CD4-positive, alpha-beta T cell treated with Interferon gamma for 1 hour (primary cell): Measurements from ENCODE around the gene SLC9A8.
"Not testable (repeated sequence)": the region's sequence is repeated elsewhere in the genome, so short reads cannot be mapped to it uniquely, and the experiment has no call there.

Source experiments
- DNase-seq: peaks from one replicate; pipeline ENCODE4 v3.0.0-alpha.2; 2020

The SLC9A8 gene, protein sequence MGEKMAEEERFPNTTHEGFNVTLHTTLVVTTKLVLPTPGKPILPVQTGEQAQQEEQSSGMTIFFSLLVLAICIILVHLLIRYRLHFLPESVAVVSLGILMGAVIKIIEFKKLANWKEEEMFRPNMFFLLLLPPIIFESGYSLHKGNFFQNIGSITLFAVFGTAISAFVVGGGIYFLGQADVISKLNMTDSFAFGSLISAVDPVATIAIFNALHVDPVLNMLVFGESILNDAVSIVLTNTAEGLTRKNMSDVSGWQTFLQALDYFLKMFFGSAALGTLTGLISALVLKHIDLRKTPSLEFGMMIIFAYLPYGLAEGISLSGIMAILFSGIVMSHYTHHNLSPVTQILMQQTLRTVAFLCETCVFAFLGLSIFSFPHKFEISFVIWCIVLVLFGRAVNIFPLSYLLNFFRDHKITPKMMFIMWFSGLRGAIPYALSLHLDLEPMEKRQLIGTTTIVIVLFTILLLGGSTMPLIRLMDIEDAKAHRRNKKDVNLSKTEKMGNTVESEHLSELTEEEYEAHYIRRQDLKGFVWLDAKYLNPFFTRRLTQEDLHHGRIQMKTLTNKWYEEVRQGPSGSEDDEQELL

DNA sequence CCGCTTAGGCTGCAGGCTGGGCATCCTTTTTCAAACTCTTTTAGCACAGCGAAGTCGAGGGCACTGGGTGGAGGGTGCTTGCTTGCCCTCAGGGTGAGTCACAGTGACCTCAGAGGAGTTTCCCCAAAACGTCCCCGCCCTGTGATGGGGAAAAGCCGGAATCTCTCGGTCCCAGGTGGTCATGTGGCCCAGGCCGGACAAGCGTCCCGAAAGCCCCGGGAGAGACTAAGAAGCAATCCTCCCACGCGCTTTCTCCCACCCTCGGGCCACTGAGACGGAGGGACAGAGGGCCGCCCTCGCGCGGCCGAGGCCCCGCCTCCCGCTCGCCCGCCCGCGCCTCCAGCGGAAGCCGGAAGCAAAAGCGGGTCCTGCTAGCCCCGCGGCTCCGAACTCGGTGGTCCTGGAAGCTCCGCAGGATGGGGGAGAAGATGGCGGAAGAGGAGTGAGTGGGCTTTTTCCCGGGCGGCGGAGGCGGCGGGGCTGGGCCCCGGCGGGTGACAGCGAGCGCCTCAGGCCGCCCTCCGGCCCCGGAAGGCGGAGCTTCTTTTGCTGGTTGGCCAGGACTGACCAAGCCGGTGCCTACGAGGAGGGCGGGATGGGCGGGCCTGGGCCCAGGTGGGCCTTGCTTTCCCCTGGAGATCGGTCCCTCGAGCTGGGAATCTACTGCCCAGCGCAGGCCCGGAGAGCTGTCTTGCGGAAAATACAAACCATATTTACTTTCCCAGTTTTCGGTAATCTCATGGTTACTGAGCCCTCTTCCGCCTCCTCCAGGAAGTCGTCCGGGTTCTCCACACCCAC, at the start of gene SLC9A8:
SLC9A8 (plus strand) TSS at position 322 of the 798 bp plus-strand sequence; CDS start at position 417, 95 bp downstream.
- DNase-seq, result peak; percentile 93

DNA sequence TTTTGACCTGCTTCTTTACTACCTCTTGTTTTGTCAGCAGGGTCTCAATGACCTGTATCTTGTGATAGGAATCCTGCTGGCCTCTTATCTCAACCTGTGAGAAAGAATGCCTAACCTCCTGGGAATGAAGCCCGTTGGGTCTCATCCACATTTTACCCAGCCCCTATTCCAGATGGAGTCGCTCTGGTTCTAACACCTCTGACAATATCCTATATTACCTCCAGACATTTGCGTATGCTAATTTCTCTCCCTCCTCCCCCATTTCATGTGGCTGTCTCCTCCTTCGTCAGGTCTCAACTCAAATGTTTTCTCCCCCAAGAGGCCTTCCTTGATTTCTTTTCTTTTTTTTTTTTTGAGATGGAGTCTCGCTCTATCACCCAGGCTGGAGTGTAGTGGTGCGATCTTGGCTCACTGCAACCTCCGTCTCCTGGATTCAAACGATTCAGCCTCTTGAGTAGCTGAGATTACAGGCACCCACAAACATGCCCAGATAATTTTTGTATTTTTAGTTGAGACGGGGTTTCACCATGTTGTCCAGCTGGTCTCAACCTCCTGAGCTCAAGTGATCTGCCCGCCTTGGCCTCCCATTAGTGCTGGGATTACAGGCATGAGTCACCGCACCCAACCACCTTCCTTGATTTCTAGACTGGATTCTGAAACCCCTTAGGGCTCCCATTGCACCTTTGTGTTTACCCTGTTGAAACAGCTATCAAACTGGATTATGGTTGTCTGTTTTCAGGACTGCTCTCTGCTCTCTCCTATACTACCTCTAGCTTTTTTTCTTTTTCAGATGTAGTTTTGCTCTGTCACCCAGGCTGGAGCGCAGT, 49.5 kb upstream of the SLC9A8 start:
- DNase-seq, result no peak

DNA sequence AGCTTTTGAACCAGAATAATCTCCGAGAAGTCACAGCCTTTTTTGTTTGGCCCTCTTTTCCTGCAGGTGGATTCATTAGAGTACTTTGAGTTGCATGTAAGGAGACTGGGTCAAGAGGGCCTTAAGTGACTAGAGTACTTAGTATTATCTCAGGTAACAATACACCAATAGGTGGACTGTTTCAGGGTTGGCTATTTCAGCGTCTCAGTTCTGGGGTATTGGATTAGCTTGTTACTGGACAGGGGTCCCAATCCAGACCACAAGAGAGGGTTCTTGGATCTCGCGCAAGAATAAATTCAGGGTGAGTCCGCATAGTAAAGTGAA, 47.3 kb upstream of the SLC9A8 start:
- DNase-seq, result no peak

DNA sequence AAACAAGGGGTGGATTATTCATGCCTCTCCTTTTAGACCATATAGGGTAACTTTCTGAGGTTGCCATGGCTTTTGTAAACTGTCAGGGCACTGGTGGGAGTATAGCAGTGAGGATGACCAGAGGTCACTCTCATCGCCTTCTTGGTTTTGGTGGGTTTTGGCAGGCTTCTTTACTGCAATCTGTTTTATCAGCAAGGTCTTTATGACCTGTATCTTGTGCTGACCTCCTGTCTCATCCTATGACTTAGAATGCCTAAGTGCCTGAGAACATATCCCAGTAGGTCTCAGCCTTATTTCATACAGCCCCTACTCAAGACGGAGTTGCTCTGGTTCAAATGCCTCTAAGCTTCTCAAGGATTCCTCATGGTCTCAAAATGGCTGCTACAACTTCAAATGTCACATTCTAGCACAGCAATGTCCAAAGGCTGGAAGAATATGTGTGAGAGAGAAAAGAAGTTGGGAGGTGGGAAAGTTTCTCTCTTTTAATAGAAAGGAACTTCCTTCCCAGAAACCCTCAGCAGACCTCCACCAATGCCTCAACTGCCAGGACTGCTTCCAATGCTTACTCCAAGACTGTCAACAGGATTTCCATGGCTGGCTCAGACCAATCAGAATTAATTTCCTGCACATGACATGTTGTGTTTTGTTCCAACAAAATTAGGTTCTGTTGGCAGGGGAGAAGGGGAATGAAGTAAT, 46.6 kb upstream of the SLC9A8 start:
- no peak for DNase-seq

DNA sequence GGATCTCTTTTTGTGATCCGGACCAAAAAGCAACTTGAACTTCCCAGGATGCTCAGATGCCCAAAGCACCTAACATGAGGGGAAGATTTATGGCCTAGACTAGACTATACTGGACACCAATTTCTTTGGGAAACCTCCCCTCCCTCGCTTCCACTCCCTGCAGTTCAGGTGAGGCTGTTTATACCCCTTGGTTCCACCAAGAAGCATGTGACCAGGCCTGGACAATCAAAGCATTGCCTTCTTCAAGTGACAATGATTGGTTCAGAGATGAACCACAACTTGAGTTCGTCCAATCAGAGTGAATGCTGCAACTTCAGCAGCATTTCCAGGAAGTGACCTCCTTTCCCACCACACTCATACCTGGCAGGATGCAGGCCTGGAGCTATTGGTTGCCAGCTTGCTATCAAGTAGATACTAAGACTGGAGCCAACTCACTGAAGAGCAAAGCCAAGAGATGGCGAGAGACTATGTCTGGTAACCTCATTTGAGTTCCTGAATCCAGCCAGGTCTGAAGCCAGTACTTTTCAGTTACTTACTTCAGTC, 45.6 kb upstream of the SLC9A8 start:
- DNase-seq, result no peak

DNA sequence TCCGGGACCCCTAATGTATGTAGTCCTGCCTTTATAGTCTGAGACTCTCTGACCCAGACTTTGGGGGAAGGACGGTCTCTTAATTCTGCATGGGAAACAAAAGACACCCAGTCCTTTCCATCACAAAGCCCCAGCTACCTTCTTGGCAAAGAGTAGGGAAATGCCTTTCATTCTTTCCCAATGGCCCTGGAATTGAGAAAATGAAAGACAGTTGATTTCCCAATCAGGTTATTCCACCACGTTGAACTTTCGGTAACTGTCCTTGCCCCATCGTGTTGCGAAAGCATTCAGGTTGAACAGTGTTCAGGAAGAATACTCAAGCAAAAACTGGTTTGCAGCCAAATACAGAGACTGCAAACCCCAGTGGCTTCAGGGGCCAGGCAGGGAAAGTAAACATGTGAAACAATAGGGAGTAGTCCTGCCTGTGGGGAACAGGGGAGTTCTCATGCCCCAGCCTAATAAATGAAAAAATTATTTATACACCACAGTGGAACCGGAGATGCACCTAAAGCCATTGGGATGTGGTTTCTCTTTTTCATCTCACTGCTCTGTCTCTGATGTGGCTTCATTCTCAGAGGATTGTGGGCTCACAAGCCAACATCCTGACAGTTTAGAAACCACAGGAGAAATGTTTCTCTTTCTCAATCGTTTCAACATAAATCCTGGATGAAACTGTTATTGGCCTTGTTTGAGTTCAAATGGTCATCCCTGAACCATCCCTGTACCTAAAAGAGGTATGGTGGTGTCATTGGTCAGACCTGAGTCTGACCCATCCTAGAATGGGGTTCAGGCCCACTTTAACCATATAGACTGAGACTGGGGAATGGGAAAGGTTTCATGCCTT, 44.2 kb upstream of the SLC9A8 start:
- peak; percentile 33 for DNase-seq

DNA sequence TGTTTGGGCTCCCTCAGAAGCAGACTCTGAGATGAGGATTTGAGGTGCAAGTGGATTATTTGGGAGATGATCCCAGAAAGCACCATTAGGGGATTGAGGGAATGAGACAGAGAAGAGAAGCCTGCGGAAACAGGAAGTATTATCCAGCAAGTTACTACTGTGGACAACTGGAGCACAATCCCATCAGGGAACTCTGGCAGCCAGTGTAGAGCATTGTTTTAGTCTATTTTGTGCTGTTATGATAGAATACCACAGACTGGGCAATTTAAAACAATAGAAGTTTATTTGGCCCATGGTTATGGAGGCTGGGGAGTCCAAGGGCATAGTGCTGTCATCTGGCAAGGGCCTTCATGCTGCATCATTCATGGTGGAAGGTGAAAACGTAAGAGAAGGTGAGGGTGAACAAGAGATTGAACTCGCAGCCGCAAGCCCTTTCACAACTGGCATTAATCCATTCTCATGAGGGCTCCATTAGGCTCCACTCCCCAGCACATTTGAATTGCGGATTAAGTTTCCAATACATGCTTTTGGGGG, 43.5 kb upstream of the SLC9A8 start:
- no peak for DNase-seq

DNA sequence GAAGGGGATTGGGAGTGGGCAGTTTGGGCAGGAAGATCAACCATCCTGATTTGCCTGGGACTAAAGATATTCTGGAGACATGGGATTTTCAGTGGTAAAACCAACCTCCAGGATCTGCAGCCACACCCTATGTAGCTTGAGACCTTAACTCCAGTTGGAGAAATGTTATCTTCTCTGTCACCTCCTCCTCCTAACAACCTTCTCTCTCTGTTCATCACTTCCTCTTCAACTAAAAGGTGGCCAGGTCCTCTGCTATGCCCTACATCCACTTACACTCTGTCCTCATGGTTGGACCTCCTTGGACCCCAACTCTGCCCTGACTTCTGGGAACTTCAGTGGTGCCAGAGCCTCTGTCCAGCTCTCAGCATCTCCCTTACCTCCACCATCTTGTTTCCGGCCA, 42.0 kb upstream of the SLC9A8 start:
- no peak for DNase-seq

DNA sequence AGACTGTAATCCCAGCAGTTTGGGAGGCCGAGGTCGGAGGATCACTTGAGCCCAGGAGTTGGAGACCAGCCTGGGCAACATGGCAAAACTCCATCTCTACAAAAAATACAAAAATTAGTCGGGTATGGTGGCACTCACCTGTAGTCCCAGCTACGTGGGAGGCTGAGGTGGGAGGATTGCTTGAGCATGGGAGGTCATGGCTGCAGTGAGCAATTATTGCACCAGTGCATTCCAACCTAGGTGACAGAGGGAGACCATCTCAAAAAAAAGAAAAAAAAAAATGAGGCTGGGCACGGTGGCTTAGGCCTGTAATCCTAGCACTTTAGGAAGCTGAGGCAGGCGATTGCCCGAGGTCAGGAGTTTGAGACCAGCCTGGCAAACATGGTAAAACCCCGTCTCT, 38.4 kb upstream of the SLC9A8 start:
- DNase-seq, result not testable (repeated sequence)

DNA sequence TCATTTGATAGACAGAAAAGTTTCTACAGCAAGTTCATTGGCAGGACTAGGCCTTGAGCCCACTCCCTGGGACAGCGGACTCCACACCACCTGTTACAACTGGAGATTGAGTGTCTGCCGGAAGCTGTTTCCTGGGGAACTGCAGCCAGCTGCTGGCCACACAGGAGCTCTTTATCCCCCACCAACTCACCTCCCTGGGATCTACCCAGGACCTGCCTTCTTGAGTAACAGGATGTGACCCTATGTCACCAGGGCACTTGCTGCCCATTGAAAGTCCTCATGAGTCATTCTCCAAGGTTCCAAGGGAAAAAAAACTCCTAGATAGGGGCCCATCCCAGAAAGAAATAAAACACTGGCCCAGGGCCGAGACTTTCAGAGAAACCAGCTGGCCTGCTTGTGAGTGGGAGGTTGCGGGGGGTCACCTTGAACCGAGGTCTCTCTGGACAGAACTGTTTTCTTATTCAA, 37.4 kb upstream of the SLC9A8 start:
- DNase-seq, result peak; percentile 36

DNA sequence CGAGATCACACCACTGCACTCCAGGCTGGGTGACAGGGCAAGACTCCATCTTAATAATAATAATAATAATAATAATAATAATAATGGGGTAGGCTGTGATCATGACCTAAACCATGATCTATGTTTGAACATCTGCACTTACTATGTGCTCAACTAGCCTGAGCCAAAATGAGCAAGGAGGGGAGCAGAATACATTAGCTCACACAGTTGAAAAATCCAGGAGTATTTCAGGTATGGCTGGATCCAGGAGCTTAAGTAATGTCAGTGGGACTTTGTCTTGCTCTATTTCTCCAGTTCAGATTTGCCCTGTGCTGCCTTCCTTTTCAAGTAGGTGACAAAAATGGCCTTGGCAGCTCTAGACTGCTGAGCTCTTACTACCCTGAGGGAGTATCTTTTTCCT, 32.7 kb upstream of the SLC9A8 start:
- DNase-seq, result no peak

DNA sequence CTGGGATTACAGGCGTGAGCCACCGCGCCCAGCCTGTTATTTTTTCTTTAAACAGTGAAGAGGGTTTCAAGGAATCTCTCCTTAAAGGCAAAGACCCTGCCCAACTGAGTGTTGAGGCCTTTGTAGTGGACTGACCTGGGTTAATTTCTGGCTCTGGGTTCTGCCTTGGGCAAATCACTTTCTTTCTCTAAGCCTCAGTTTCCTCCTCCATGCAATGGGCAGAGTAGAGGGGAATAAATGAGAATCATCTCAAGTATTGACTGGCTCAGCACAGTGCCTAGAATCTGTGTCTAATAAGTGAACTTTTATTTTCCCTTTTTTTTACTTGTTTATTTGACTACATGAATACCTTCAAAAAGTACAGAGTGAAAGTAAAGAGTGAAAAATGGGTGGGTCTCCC, 31.0 kb upstream of the SLC9A8 start:
- DNase-seq, result no peak

DNA sequence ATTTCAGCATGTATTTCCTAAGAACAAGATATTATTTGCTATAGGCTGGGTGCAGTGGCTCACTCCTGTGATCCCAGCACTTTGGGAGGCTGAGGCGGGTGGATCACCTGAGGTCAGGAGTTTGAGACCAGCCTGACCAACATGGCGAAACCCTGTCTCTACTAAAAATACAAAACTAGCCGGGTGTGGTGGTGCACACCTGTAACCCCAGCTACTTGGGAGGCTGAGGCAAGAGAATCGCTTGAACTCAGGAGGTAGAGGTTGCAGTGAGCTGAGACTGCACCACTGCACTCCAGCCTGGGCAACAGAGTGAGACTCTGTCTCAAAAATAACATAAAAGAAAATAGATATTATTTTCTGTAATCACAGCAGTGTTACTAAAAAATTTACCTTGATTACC, 30.2 kb upstream of the SLC9A8 start:
- not testable (repeated sequence) for DNase-seq

DNA sequence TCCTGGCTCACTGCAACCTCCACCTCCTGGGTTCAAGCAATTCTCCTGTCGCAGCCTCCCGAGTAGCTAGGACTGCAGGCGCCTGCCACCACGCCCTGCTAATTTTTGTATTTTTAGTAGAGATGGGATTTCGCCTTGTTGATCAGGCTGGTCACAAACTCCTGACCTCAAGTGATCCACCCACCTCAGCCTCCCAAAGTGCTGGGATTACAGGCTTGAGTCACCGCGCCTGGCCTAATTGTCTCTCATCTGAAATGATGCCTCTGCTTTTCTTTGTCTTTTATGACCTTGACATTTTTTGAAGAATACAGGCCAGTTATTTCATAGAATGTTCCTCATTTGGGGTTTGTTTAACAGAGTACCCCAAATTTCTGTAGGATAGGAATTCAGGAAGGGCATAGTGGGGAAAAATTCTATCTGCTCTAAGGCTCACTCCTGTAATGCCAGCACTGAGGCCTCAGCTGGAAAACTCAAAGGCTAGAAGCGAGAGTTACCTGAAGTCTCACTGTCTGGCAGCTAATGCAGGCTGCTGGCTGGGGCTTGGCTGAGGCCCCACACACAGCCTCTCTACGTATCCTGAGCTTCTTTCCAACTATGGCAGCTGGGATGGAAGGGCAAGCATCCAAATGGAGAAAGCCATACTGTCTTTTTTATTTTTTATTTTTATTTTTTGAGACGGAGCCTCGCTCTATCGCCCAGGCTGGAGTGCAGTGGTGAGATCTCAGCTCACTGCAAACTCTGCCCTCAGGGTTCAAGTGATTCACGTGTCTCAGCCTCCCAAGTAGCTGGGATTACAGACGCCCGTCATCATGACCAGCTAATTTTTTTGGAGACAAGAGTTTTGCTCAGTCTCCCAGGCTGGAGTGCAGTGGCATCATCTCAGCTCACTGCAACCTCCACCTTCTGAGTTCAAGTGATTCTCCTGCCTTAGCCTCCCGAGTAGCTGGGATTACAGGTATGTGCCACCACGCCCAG, 29.3 kb upstream of the SLC9A8 start:
- DNase-seq, result not testable (repeated sequence)

DNA sequence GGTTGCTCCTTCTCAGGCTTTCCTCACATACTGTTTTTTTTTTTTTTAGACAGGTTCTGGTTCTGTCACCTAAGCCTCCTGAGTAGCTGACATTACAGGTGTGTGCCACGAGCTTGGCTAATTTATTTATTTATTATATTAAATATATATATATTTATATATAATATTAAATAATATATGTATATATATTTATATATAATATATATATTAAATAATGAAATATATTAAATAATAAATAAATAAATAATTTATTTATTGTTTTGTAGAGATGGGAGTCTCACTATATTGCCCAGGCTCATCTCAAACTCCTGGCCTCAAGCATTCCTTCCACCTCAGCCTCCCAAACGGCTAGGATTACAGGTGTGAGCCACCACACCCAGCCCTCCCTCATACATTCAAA, 28.3 kb upstream of the SLC9A8 start:
- no peak for DNase-seq

DNA sequence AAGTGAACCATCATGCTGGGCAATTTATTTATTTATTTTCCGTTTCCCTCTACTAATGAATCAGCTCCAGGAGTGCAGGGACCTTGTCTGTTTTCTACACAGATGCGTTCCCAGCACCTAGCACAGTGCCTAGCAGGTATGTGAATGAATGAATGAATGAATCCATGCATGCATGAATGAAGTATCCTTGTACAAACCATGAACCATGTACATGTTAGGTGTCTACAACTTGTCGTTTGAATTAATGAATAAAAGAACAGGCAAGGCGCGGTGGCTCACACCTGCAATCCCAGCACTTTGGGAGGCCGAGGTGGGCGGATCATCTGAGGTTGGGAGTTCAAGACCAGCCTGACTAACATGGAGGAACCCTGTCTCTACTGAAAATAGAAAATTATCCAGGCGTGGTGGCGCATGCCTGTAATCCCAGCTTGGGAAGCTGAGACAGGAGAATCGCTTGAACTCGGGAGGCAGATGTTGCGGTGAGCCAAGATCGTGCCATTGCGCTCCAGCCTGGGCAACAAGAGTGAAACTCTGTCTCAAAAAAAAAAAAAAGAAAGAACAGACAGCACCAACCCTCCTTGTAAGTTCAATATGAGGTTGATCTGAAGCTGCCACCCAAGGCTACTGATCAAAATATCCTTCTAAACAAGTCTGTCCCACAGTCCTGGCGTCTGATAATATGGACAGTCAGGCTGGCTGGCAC, 27.3 kb upstream of the SLC9A8 start:
- DNase-seq, result no peak

DNA sequence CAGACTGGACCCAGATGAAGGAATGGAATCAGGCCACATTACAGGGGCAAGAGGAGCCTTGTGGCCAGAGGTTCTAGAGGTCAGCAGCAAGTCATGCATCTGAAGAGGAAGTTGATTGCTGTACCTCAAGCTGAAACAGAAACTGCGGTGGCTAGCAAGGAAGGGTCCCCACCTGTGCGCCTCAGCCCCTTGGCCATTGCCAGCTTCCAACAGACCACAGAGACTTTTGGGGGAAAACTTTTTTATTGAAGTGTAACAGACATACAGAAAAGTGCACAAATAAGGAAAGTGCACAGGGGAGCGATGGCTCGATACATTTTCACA, 26.8 kb upstream of the SLC9A8 start:
- peak; percentile 27 for DNase-seq

DNA sequence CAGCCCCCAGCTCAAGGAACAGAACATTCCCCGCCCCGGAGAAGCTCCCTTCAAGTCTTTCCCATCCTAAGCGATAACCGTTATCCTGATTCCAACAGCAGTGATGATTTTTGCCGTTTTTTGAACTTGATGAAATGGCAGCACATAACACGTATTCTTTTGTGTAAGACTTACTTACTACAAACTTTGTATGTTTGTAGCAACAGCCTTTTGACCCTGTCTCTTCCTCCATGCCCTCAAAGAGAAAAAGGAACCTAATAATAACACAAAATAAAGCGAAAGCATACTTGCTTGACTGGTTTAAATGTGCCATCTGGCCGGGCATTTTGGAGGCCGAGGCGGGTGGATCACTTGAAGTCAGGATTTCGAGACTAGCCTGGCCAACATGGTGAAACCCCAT, 26.4 kb upstream of the SLC9A8 start:
- no peak for DNase-seq
